IPS DF 6.9 (cell line): ENCODE measurements around the gene NCOA7.
"Not testable (repeated sequence)": the region's sequence is repeated elsewhere in the genome, so short reads cannot be mapped to it uniquely, and the experiment has no call there.

Experiments used
- DNase-seq: peaks from one replicate; pipeline ENCODE4 v3.0.0-alpha.2; 2013; ENCODE audit warnings: low read depth, low spot score
- H3K27ac ChIP-seq: one replicate; pipeline ENCODE4 v1.5.1; 2013; ENCODE audit warnings: low read length, control low read depth
- H3K27me3 ChIP-seq: 2 replicates; pipeline ENCODE4 v1.6.1; 2013; ENCODE audit warnings: mild to moderate bottlenecking, low read length; ENCODE audit not compliant: control insufficient read depth, insufficient read depth
- H3K36me3 ChIP-seq: 2 replicates; pipeline ENCODE4 v1.6.1; 2013; ENCODE audit warnings: low read length; ENCODE audit not compliant: control insufficient read depth, insufficient read depth
- H3K4me1 ChIP-seq: 2 replicates; pipeline ENCODE4 v1.6.1; 2013; ENCODE audit warnings: low read length; ENCODE audit not compliant: control insufficient read depth, insufficient read depth
- H3K4me3 ChIP-seq: 2 replicates; pipeline ENCODE4 v1.5.1; 2013; ENCODE audit warnings: mild to moderate bottlenecking, low read length
- H3K9me3 ChIP-seq: 2 replicates; pipeline ENCODE4 v1.6.1; 2013; ENCODE audit warnings: low read length, inconsistent platforms; ENCODE audit not compliant: control insufficient read depth, insufficient read depth
- WGBS: extraction: QIAGEN DNeasy Blood & Tissue Kit; methylation state at CpG from one replicate; pipeline ENCODE4 v1.1.7; 2013; ENCODE audit warnings: mixed read lengths, missing lambda C conversion rate; ENCODE audit not compliant: insufficient read length, insufficient coverage; 5-methylcytosine and 5-hydroxymethylcytosine counted together

Gene NCOA7

GRCh38 chr6:125947615-125948014 is 156.9 kb downstream of the NCOA7 start:
- no peak for DNase-seq
- no CpG with 5 or more reads among the region's 2 CpGs for WGBS
- H3K4me1 ChIP-seq = no peaks in the 10 kb centered on the region
- H3K9me3 ChIP-seq = no peaks in the 10 kb centered on the region
- H3K4me3 ChIP-seq = no peak overlapping the region
- no peak overlapping the region for H3K27ac ChIP-seq
- no peaks in the 10 kb centered on the region for H3K27me3 ChIP-seq
- no peaks in the 10 kb centered on the region for H3K36me3 ChIP-seq

DNA sequence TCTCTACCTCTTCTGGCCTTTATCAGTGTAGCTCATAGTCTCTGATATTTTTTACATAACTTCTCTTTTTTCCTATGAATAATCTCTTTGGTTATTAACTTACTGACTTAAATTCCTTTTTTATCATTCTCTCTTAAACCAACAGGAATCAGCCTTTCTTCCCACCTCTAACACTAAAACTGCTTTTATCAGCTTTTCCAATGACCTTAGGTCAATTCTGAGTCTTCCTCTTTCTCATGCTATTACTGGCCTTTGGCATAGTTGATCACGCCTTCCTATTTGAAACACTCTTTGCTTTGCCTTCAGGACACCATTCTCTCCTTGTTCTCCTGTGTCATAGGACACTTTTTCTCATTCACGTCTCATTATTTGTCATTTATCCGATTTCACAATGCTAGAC is 157.7 kb downstream of the NCOA7 start:
- H3K9me3 ChIP-seq = no peaks in the 10 kb centered on the region
- WGBS = no CpG with 5 or more reads among the region's 3 CpGs
- no peaks in the 10 kb centered on the region for H3K27me3 ChIP-seq
- H3K4me1 ChIP-seq = no peaks in the 10 kb centered on the region
- no peak overlapping the region for H3K4me3 ChIP-seq
- no peak for DNase-seq
- no peak overlapping the region for H3K27ac ChIP-seq
- no peaks in the 10 kb centered on the region for H3K36me3 ChIP-seq

GRCh38 chr6:125949069-125949468 is 158.3 kb downstream of the NCOA7 start:
- no CpG with 5 or more reads among the region's 2 CpGs for WGBS
- H3K36me3 ChIP-seq = no peaks in the 10 kb centered on the region
- no peaks in the 10 kb centered on the region for H3K9me3 ChIP-seq
- no peak overlapping the region for H3K27ac ChIP-seq
- H3K4me1 ChIP-seq = no peaks in the 10 kb centered on the region
- H3K27me3 ChIP-seq = no peaks in the 10 kb centered on the region
- DNase-seq = no peak
- no peak overlapping the region for H3K4me3 ChIP-seq

GRCh38 chr6:125950293-125950692 is 159.5 kb downstream of the NCOA7 start:
- no peak for DNase-seq
- no CpG with 5 or more reads among the region's 6 CpGs for WGBS
- H3K4me3 ChIP-seq = no peak overlapping the region
- no peak overlapping the region for H3K27ac ChIP-seq
- H3K4me1 ChIP-seq = no peaks in the 10 kb centered on the region
- no peaks in the 10 kb centered on the region for H3K36me3 ChIP-seq
- no peaks in the 10 kb centered on the region for H3K9me3 ChIP-seq
- H3K27me3 ChIP-seq = no peaks in the 10 kb centered on the region

GRCh38 chr6:125950716-125951115 is 160.0 kb downstream of the NCOA7 start:
- not testable (repeated sequence) for H3K36me3 ChIP-seq, H3K4me1 ChIP-seq, H3K4me3 ChIP-seq, H3K27me3 ChIP-seq, H3K9me3 ChIP-seq, DNase-seq, H3K27ac ChIP-seq
- WGBS = no CpG with 5 or more reads among the region's 6 CpGs

DNA sequence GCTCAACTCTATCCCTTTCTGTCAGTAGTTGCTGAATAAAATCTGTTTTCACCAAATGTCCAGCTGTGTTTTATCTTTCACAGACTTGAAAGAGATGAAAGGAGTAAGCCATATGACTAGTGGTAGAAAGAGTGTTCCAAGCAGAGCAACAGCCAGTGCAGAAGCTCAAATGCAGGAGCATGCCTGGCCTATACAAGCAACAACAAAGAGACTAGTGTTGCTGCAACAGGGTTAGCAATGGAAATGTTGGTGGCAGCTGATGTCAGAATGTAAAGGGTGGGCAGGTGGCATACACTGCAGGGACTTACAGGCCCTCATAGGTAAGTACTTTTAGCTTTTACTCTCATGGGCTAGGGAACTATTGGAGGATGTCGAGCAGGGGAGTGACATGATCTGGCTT is 160.6 kb downstream of the NCOA7 start:
- no peaks in the 10 kb centered on the region for H3K27me3 ChIP-seq
- WGBS = no CpG with 5 or more reads among the region's 1 CpG

DNA sequence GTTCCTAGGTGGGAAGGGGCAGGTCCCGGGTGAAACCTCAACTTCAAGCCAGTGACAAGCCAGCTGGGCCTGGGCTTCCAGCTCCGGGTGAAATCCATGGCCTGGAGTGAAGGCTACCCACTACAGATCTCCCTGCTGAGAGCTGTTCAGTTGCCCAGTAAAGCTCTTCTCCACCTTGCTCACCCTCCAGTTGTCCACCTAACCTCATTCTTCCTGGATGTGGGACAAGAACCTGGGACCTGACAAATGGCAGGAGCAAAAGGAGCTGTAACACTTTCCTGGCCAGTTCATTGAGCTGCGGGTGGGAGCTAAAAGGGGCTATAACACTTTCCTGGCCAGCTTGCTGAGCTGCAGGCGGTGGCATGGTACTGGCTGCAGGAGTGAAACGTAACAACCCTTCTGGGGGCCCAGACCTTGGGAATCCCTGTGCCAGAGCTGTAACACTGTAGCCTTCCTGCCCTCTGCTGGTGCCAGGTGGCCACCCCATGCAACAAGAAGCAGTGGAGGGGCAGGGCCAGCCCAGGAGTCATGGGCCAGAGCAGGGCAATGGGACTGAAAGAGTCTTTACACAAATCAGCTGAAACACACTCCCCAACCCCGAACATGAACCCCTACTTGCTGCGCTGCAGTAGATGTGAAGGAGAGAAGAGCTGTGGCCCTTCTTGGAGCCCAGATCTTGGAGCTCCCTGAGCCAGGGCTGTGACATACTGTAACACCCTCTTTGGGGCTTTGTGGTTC is 162.2 kb downstream of the NCOA7 start:
- H3K27me3 ChIP-seq = no peaks in the 10 kb centered on the region
- H3K4me1 ChIP-seq = no peaks in the 10 kb centered on the region
- H3K9me3 ChIP-seq = no peaks in the 10 kb centered on the region
- no peak for DNase-seq
- H3K4me3 ChIP-seq = no peak overlapping the region
- no CpG with 5 or more reads among the region's 7 CpGs for WGBS
- H3K27ac ChIP-seq = no peak overlapping the region
- H3K36me3 ChIP-seq = no peaks in the 10 kb centered on the region

More for the DNA sequence above, 160.6 kb downstream of the NCOA7 start:
- H3K9me3 ChIP-seq = no peaks in the 10 kb centered on the region
- H3K4me1 ChIP-seq = no peaks in the 10 kb centered on the region
- no peak overlapping the region for H3K4me3 ChIP-seq
- H3K36me3 ChIP-seq = no peaks in the 10 kb centered on the region
- no peak overlapping the region for H3K27ac ChIP-seq
- DNase-seq = no peak

DNA sequence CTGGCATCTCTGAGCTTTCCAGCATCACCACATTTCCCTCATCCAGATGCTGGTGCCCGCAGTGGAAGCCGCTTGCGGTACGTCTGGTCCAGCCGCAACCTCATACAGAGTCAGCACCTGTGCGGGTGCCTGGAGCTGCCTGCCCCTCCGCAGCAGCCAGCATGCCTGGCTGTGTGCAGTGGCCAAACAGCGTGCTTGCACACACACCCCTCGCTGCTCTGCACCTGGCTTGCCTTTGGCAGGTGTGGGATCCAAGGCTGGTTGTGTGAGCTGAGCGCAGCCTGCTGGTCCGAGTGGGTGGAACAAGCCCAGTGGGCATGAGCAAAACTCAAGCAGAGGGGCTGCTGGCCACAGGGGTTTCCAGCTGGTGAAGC is 162.7 kb downstream of the NCOA7 start:
- Histone ChIP-seq H3K27me3 (no peaks in the 10 kb centered on the region), H3K27ac (no peak overlapping the region), H3K4me3 (no peak overlapping the region), H3K9me3 (no peaks in the 10 kb centered on the region), H3K36me3 (no peaks in the 10 kb centered on the region), H3K4me1 (no peaks in the 10 kb centered on the region)
- no peak for DNase-seq
- WGBS = no CpG with 5 or more reads among the region's 11 CpGs

DNA sequence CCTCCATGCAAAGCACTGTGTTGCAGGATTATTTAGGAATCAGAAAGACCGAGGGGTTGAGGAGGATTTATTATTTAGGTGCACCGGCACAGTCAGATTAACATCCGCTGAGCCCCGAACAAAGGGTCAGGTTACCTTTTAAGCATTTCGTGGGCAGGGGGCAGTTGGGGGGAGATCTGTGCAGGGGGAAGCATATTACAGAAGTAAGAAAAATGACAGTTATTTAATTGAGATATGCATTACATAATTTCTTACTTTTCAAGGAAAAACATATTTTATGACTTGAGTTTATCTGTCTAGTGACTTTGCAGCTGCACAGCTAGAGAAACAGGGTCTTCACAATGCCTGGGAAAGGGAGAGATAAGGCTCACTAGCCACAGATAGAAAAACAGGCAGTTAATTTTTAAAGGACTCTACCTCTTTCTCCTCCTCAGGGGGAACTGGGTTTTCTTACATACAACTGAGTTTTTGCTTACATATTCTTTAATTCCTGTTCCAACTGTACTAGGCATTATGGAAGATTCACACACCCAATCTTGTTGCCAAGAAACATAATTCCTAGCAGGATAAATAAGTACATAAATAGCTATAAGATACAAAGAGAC is 164.1 kb downstream of the NCOA7 start:
- no CpG with 5 or more reads among the region's 5 CpGs for WGBS
- no peak overlapping the region for H3K4me3 ChIP-seq
- H3K4me1 ChIP-seq = peaks cover 1% of the 10 kb centered on the region; the same call in 1 of the 2 replicates
- no peak for DNase-seq
- H3K9me3 ChIP-seq = no peaks in the 10 kb centered on the region
- no peak overlapping the region for H3K27ac ChIP-seq
- no peaks in the 10 kb centered on the region for H3K36me3 ChIP-seq
- H3K27me3 ChIP-seq = no peaks in the 10 kb centered on the region

DNA sequence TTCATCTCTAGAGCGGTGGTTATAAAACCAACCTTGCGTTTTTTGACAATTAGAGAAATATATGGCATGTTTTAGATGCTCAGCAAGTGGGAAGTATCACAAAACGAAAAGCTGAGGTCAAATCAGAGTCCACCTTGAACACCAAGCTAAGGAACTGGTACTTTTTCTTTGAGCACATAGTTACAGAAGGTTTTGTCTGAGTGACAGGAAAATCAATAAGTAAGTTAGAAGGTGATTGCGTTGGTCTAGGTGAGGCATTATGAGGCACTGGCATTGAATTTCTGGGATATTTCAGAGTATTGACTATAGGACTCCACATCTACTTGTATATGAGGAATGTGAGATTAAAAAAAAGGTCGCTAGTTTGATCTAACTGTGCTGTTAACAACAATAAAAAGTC is 165.2 kb downstream of the NCOA7 start:
- no peak for DNase-seq
- no peak overlapping the region for H3K4me3 ChIP-seq
- no CpG with 5 or more reads among the region's 5 CpGs for WGBS

More for the DNA sequence above, 165.2 kb downstream of the NCOA7 start:
- H3K27me3 ChIP-seq = no peaks in the 10 kb centered on the region
- H3K27ac ChIP-seq = no peak overlapping the region
- H3K9me3 ChIP-seq = no peaks in the 10 kb centered on the region
- H3K36me3 ChIP-seq = no peaks in the 10 kb centered on the region
- peaks cover 1% of the 10 kb centered on the region; the same call in 1 of the 2 replicates for H3K4me1 ChIP-seq
